Neutrophil (primary cell): ENCODE measurements around the gene CDK19.

Experiments used
- H3K27ac ChIP-seq: fragments of 200-600 bp; sonication (generic); 2 replicates; pipeline ENCODE4 v1.5.1; 2016; ENCODE audit warnings: mild to moderate bottlenecking, moderate library complexity
- H3K27me3 ChIP-seq: fragments of 200-600 bp; sonication (generic); 2 replicates; pipeline ENCODE4 v1.6.0; 2016; ENCODE audit warnings: mild to moderate bottlenecking
- H3K36me3 ChIP-seq: fragments of 200-600 bp; sonication (generic); 2 replicates; pipeline ENCODE4 v1.5.1; 2017
- H3K4me1 ChIP-seq, 2 experiments: fragments of 200-600 bp in 1 of 2; sonication (generic) in 1 of 2; 1 replicate in 1 of 2; 2 replicates in 1 of 2; pipeline versions ENCODE4 v1.5.1 to v1.6.1; 2013 to 2016; ENCODE audit warnings: low read depth in 1 of 2, low read length in 1 of 2, mild to moderate bottlenecking in 1 of 2, moderate library complexity in 1 of 2; ENCODE audit not compliant: control insufficient read depth in 1 of 2, insufficient read depth in 1 of 2
- H3K4me3 ChIP-seq, 2 experiments: fragments of 200-600 bp in 1 of 2; sonication (generic) in 1 of 2; 1 replicate in 1 of 2; 2 replicates in 1 of 2; pipeline ENCODE4 v1.5.1; 2013 to 2016; ENCODE audit warnings: low read depth in 1 of 2, low read length in 1 of 2, mild to moderate bottlenecking in 1 of 2, moderate library complexity in 1 of 2
- H3K9me3 ChIP-seq: fragments of 200-600 bp; sonication (generic); 2 replicates; pipeline ENCODE4 v1.5.1; 2016
- TF ChIP-seq, protein P1 (sequence below): fragments of 200-600 bp; sonication (generic); IDR thresholded peaks from 2 replicates; pipeline ENCODE4 v1.5.1; 2016; ENCODE audit warnings: antibody characterized with exemption

CDK19 gene

DNA sequence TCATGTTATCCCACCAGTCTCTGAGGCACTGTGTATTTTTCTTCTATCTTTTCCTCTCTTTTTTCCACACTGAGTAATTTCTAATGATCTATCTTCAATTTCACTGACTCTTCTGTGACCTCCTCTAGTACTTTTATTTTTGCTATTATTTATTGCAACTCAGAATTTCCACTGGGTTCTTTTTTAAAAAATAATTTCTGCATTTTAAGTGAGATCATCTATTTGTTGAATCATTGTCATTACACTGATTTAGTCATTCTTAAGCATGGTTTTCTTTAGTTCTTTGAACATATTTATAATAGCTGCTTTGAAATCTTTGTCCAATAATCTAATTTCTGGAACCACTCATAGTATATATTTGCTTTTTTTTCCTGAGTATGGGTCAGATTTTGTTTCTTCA lies 242.1 kb downstream of the CDK19 start:
- no peak overlapping the region for H3K4me3 ChIP-seq

DNA sequence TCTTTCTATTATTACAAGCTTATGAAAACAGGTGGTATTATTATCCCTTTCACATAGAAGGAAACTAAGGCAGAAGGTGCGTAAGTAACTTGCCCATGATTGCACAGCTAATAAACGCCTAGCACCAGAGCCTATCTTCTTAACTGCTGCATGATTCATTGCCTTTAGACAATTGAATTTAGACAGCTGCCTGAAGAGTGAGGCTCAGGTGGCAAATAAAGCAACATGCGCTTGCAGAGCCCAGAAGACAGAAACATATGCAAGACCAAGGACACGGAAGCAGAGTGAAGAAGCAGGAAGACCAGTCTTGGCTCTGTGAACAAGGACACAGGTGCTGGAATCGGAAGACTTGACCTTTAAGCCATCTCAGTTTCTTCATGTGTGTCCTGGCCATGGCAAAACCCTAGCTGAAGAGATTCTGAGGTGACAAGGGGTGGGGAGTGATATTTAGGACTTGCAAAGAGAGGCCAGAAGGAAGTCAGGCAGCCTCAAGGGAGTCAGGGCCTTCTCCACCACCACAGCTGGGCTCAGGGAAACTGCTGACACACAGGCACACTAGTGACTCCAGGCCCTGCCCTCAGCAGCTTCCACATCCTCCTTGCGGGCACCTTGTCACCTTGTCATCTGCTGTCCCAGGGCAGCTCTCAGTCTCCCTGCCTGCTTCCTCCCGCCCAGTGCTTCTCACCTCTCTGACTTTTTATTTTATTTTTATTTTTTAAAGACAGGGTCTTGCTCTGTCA lies 247.1 kb downstream of the CDK19 start:
- H3K4me1 ChIP-seq, result no peaks in the 10 kb centered on the region
- H3K27me3 ChIP-seq, result no peaks in the 10 kb centered on the region
- H3K36me3 ChIP-seq, result no peaks in the 10 kb centered on the region
- TF ChIP-seq, protein P1, sequence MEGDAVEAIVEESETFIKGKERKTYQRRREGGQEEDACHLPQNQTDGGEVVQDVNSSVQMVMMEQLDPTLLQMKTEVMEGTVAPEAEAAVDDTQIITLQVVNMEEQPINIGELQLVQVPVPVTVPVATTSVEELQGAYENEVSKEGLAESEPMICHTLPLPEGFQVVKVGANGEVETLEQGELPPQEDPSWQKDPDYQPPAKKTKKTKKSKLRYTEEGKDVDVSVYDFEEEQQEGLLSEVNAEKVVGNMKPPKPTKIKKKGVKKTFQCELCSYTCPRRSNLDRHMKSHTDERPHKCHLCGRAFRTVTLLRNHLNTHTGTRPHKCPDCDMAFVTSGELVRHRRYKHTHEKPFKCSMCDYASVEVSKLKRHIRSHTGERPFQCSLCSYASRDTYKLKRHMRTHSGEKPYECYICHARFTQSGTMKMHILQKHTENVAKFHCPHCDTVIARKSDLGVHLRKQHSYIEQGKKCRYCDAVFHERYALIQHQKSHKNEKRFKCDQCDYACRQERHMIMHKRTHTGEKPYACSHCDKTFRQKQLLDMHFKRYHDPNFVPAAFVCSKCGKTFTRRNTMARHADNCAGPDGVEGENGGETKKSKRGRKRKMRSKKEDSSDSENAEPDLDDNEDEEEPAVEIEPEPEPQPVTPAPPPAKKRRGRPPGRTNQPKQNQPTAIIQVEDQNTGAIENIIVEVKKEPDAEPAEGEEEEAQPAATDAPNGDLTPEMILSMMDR, result no peak
- no peak overlapping the region for H3K27ac ChIP-seq
- H3K9me3 ChIP-seq, result no peaks in the 10 kb centered on the region
- no peak overlapping the region for H3K4me3 ChIP-seq

More for the DNA sequence above, 242.1 kb downstream of the CDK19 start:
- H3K4me1 ChIP-seq, result no peaks in the 10 kb centered on the region
- no peaks in the 10 kb centered on the region for H3K9me3 ChIP-seq
- no peaks in the 10 kb centered on the region for H3K36me3 ChIP-seq
- TF ChIP-seq, protein P1, result no peak
- no peaks in the 10 kb centered on the region for H3K27me3 ChIP-seq
- no peak overlapping the region for H3K27ac ChIP-seq

DNA sequence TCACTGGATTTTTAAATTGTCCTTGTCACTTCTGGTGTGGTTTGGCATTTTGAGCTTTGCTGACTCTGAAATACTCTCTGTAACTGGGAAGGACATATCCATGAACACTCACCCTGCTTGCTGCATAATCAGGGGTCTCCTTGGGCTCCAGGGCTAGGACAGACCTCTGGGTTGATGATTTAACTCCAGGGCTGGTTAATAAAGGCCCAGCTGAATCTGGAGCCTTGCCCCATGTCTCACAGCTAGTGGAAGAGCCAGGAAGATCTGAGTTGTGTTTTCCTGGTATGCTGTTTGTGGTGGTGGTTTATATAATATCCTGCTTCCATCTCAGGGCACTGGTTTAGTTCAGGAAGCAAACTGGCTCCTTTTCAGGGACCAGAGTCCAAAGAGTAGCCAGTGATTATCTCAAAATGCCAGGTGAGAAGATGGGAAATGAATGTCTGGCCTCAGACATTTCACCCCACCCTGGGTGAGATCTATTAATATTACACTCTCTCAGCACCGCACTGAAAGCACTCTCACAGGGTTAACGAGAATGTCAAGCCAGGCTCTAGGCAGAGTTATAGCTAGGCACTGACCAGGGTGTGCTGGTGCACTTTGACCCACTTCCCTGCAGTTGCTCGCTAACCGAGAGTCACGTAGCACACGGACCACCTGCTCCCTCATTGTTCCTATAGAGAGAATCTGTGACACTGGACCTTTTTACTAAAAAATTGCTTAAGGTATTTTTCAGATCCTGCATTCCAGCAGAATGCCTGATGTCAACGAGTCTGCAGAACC lies 248.7 kb downstream of the CDK19 start:
- Histone ChIP-seq H3K27ac (no peak overlapping the region), H3K27me3 (no peaks in the 10 kb centered on the region), H3K9me3 (no peaks in the 10 kb centered on the region), H3K4me1 (no peaks in the 10 kb centered on the region), H3K4me3 (no peak overlapping the region), H3K36me3 (no peaks in the 10 kb centered on the region)
- TF ChIP-seq, protein P1, result no peak

DNA sequence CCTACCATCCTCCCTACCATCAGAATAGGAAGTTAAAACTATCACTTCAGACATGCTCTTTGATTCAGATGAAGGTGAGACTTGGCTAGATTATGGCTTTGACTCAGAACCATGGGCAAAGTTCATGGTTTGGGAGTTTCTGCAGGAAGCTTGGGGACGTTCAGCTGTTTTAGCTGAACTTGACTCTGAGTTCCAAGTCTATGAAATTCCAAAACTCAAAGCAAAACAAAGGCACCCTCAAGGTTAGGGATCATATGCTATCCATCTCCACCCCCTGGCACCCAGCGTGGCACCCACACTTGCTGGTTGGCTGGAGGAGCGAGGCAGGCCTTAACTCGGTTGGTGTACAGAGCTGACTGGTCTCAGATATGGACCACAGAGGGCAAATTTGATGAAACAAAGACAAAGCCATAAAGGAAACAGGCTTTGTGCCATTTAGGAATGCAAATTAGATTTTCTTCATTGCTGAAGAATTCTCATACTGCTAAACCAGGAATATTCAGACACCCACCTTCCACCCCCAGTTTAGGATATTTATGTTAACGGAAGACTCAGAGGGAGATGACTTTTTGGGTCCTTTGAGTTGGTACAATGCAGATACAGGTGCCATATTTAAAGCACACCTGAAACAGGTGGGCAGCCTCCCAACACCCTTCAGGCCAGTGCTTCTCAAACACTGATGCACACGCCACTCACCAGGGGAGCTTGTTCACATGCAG lies 250.4 kb downstream of the CDK19 start:
- Histone ChIP-seq H3K4me3 (no peak overlapping the region), H3K27ac (no peak overlapping the region), H3K9me3 (no peaks in the 10 kb centered on the region), H3K4me1 (peaks cover 5 to 9% of the 10 kb centered on the region in 2 experiments), H3K27me3 (no peaks in the 10 kb centered on the region), H3K36me3 (no peaks in the 10 kb centered on the region)
- TF ChIP-seq, protein P1, result no peak

DNA sequence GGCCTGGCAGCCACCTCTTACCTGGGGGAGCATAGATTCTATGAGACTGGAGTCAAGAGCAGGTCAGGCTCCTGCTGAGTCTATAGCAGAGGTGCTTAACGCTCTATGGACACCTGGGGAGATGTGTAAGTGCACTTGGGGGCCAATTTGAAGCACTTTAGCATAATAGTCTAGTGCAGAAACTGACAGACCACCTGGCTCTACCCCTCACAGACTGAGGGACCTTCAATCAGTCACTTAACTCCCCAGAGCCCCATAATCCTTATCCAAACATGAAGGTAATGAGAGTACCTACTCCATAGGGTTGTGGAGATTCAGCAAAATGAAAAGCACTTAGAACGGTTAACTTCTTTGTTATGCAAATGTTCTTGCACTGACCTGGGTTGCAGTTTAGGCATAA lies 251.6 kb downstream of the CDK19 start:
- no peaks in the 10 kb centered on the region for H3K36me3 ChIP-seq
- TF ChIP-seq, protein P1, result no peak
- H3K4me1 ChIP-seq, result peaks cover 5 to 9% of the 10 kb centered on the region in 2 experiments
- no peak overlapping the region for H3K4me3 ChIP-seq
- H3K9me3 ChIP-seq, result no peaks in the 10 kb centered on the region
- no peak overlapping the region for H3K27ac ChIP-seq
- no peaks in the 10 kb centered on the region for H3K27me3 ChIP-seq
